Caco-2 (cell line): ENCODE results near the gene FNDC11. TPM values are rescaled to one million over a fixed set of nuclear protein-coding genes. Genes with fewer than 3 reads are reported as not detected.

ENCODE experiments used
- BruUV-seq: library from RNA; stranded (reverse); fragments of 400-500 nt; replicated peaks from 2 replicates; lab custom pipeline; 2021; lab: Mats Ljungman, UMichigan
- CTCF ChIA-PET: fragments of 300-600 bp; sonication (Branson Sonifier 250); formaldehyde crosslinking; loops from one replicate; lab custom pipeline; 2022; ENCODE audit warnings: antibody characterized with exemption; lab: Charles Lee
- POLR2A ChIA-PET: fragments of 300-600 bp; sonication (Branson Sonifier 250); formaldehyde crosslinking; loops from one replicate; lab custom pipeline; 2022; ENCODE audit warnings: antibody characterized with exemption; lab: Charles Lee
- DNase-seq, 2 experiments: peaks; one replicate each; pipeline versions ENCODE4 v3.0.0 to v3.0.0-alpha.2; 2020 to 2022
- H3K27me3 ChIP-seq: replicated peaks from 2 replicates; pipeline ENCODE4 v1.6.0; 2011; ENCODE audit warnings: low read length; ENCODE audit not compliant: control insufficient read depth, insufficient read depth
- H3K36me3 ChIP-seq: 2 replicates; pipeline ENCODE4 v1.5.1; 2011; ENCODE audit warnings: low read length; ENCODE audit not compliant: control insufficient read depth, insufficient read depth
- H3K4me1 ChIP-seq: fragments of 250-450 bp; sonication (Bioruptor Pico); 2 replicates; pipeline ENCODE4 v1.5.1; 2020; ENCODE audit warnings: mild to moderate bottlenecking
- H3K4me3 ChIP-seq: 2 replicates; pipeline ENCODE4 v1.5.1; 2011; ENCODE audit warnings: low read depth, mild to moderate bottlenecking, control low read depth, low read length
- H3K9me3 ChIP-seq: fragments of 250-450 bp; sonication (Bioruptor Pico); 2 replicates; pipeline ENCODE4 v1.5.1; 2020; ENCODE audit warnings: mild to moderate bottlenecking, moderate library complexity
- H3K27ac Mint-ChIP-seq: one replicate; pipeline ENCODE4 v1.8.0; 2022; ENCODE audit warnings: mixed read lengths; ENCODE audit not compliant: unreplicated experiment
- H3K27me3 Mint-ChIP-seq: one replicate; pipeline ENCODE4 v1.8.0; 2022; ENCODE audit warnings: mixed read lengths; ENCODE audit not compliant: insufficient read depth, unreplicated experiment
- H3K36me3 Mint-ChIP-seq: one replicate; pipeline ENCODE4 v1.8.0; 2022; ENCODE audit warnings: mild to moderate bottlenecking, mixed read lengths; ENCODE audit not compliant: insufficient read depth, unreplicated experiment
- H3K4me1 Mint-ChIP-seq: one replicate; pipeline ENCODE4 v1.8.0; 2022; ENCODE audit warnings: low read depth, mixed read lengths; ENCODE audit not compliant: unreplicated experiment
- H3K4me3 Mint-ChIP-seq: one replicate; pipeline ENCODE4 v1.8.0; 2022; ENCODE audit warnings: mild to moderate bottlenecking, moderate library complexity, mixed read lengths; ENCODE audit not compliant: unreplicated experiment
- H3K9me3 Mint-ChIP-seq: one replicate; pipeline ENCODE4 v1.8.0; 2022; ENCODE audit warnings: mixed read lengths; ENCODE audit not compliant: unreplicated experiment
- intact Hi-C: fragments of 100-400 bp; cut with micrococcal nuclease; formaldehyde crosslinking; loops from one replicate; pipeline ENCODE4 v1.10.0; 2022; ENCODE audit not compliant: unreplicated experiment
- total RNA-seq: library from RNA; stranded (reverse); gene quantifications from 2 replicates; pipeline ENCODE4 v1.2.3, GENCODE V29; 2022
- TF ChIP-seq, protein P1 (sequence below), 2 experiments: fragments of 200-600 bp in 1 of 2; IDR thresholded peaks; 1 replicate in 1 of 2; 2 replicates in 1 of 2; pipeline versions ENCODE4 v1.5.1 to v1.8.0; 2011 to 2022; ENCODE audit warnings: antibody characterized with exemption in 1 of 2, control low read depth in 1 of 2, inconsistent platforms in 1 of 2, low read depth in 1 of 2, low read length in 1 of 2, mild to moderate bottlenecking in 1 of 2, moderate library complexity in 1 of 2; ENCODE audit not compliant: insufficient read depth in 1 of 2, severe bottlenecking in 1 of 2, unreplicated experiment in 1 of 2

The FNDC11 gene
- total RNA-seq, 1 experiment from 2014 or later = not detected

- no peak for DNase-seq
- TF ChIP-seq, protein P1, sequence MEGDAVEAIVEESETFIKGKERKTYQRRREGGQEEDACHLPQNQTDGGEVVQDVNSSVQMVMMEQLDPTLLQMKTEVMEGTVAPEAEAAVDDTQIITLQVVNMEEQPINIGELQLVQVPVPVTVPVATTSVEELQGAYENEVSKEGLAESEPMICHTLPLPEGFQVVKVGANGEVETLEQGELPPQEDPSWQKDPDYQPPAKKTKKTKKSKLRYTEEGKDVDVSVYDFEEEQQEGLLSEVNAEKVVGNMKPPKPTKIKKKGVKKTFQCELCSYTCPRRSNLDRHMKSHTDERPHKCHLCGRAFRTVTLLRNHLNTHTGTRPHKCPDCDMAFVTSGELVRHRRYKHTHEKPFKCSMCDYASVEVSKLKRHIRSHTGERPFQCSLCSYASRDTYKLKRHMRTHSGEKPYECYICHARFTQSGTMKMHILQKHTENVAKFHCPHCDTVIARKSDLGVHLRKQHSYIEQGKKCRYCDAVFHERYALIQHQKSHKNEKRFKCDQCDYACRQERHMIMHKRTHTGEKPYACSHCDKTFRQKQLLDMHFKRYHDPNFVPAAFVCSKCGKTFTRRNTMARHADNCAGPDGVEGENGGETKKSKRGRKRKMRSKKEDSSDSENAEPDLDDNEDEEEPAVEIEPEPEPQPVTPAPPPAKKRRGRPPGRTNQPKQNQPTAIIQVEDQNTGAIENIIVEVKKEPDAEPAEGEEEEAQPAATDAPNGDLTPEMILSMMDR (IDR thresholded peaks at IDR 0.05; ENCODE audit: insufficient read depth in 1 of 2, low read depth in 1 of 2, low read length in 1 of 2, severe bottlenecking in 1 of 2, unreplicated experiment in 1 of 2) = no peak
- Mint-ChIP-seq H3K4me1 (no peaks in the 10 kb centered on the region), H3K4me3 (no peak overlapping the region), H3K36me3 (peaks cover 13% of the 10 kb centered on the region), H3K27me3 (no peaks in the 10 kb centered on the region), H3K27ac (no peak overlapping the region), H3K9me3 (no peaks in the 10 kb centered on the region)
- intact Hi-C loops = no loop called here
- no peaks in the 10 kb centered on the region for H3K9me3 ChIP-seq
- peaks cover 1% of the 10 kb centered on the region; the same call in 1 of the 2 replicates for H3K36me3 ChIP-seq
- no peaks in the 10 kb centered on the region for H3K27me3 ChIP-seq
- ChIA-PET CTCF (no interaction called here), POLR2A (interaction anchor here (1.0 kb wide), 1 partner anchor 18 kb away, joined by 8 read pairs; the partner anchor contains the start of gene HELZ2)
- no peak overlapping the region for H3K4me3 ChIP-seq
- BruUV-seq = no TSS peak
- no peaks in the 10 kb centered on the region for H3K4me1 ChIP-seq
Observed at GRCh38 chr20:63592661-63593060, 38.7 kb downstream of the FNDC11 start.

DNA sequence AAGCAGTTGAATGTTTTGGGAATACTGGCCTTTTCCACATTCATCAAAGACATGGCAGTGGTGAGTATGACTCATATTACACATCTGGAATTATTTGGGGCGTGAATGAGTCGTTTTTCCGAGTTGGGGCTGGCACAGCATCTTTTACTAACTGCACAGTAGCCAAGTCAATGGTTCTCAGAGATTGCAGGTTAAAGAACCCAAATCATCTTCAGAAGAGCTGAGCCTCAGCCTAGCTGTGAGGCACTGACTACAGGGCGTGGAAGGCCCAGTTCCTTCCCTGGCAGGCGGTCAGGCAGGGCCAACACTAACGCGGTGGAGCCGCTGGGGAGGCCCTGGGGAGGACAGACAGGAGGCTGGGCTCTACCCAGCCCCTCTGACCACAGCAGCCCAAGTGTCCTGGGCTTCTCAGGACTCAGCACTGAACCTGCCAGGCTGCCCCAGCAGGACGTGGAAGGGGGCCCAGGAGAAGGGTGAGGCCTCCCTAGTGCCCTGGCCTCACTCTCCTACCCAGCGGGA lies 40.1 kb downstream of the FNDC11 start:
- TF ChIP-seq, protein P1 (IDR thresholded peaks at IDR 0.05; ENCODE audit: insufficient read depth in 1 of 2, low read depth in 1 of 2, low read length in 1 of 2, severe bottlenecking in 1 of 2, unreplicated experiment in 1 of 2) = no peak
- H3K36me3 Mint-ChIP-seq = peaks cover 16% of the 10 kb centered on the region
- no peak overlapping the region for H3K4me3 Mint-ChIP-seq
- DNase-seq = no peak
- ChIA-PET CTCF (no interaction called here), POLR2A (interaction anchor here (0.6 kb wide), 1 partner anchor 11 kb away, joined by 5 read pairs; no protein-coding TSS in a partner anchor)
- Histone ChIP-seq H3K36me3 (peaks cover 1% of the 10 kb centered on the region; the same call in 1 of the 2 replicates), H3K9me3 (no peaks in the 10 kb centered on the region), H3K4me1 (no peaks in the 10 kb centered on the region), H3K4me3 (no peak overlapping the region), H3K27me3 (no peaks in the 10 kb centered on the region)
- no peaks in the 10 kb centered on the region for H3K4me1 Mint-ChIP-seq
- H3K27ac Mint-ChIP-seq = no peak overlapping the region
- no peaks in the 10 kb centered on the region for H3K9me3 Mint-ChIP-seq
- intact Hi-C loops = no loop called here
- no peaks in the 10 kb centered on the region for H3K27me3 Mint-ChIP-seq
- no TSS peak for BruUV-seq

DNA sequence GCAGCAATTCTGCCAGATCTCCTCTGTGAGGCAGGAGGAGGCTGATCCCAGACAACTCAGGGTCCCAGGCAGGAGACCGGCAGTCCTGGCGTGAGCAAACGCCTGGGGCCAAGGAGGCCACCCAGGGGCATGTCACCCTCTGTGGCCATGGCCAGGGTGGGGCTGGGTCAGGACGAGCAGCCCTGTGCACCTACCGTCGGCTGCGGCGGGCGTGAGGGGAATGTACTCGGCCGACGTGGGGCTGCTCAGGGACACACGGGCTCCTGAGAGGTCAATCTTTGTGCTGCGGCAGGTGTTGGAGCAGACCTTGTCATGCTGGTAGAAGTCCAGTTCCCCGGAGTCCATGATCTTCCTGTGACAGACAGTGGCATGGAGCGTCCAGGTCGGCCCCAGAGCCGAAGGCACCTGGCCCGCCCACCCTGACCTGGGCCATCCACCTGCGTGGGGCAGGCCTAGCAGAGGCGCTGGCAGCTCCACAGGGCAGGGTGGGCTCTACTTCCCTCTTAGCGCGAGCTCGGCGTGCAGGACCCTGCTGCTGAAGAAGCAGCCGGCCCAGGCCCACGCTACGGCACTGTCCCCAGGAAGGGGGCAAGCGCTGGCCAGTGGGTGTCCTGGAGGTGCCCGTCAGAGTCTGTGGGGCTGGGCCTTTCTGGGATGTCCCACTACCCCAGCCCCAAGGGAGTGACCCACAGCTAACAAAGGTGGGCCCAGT lies 41.6 kb downstream of the FNDC11 start:
- ChIA-PET POLR2A (no interaction called here), CTCF (no interaction called here)
- intact Hi-C loops = no loop called here

More for the DNA sequence above, 41.6 kb downstream of the FNDC11 start:
- Mint-ChIP-seq H3K4me3 (no peak overlapping the region), H3K4me1 (no peaks in the 10 kb centered on the region), H3K27ac (no peak overlapping the region), H3K36me3 (peaks cover 16% of the 10 kb centered on the region), H3K9me3 (no peaks in the 10 kb centered on the region), H3K27me3 (no peaks in the 10 kb centered on the region)
- no TSS peak for BruUV-seq
- DNase-seq = no peak
- Histone ChIP-seq H3K27me3 (no peaks in the 10 kb centered on the region), H3K9me3 (no peaks in the 10 kb centered on the region), H3K4me3 (no peak overlapping the region), H3K36me3 (peaks cover 1% of the 10 kb centered on the region; the same call in 1 of the 2 replicates), H3K4me1 (no peaks in the 10 kb centered on the region)
- TF ChIP-seq, protein P1 (IDR thresholded peaks at IDR 0.05; ENCODE audit: insufficient read depth in 1 of 2, low read depth in 1 of 2, low read length in 1 of 2, severe bottlenecking in 1 of 2, unreplicated experiment in 1 of 2) = no peak
